ENCODE data around the gene ADAMTSL1.
A peak's percentile ranks its signal among the peaks of the same experiment; 100 is the strongest.

The ADAMTSL1 gene

GRCh38 chr9:18473652-18474279, at the start of gene ADAMTSL1:
Gene ADAMTSL1 (plus strand): TSS chr9:18474153. CDS start chr9:18474233, 80 bp downstream.
- Histone ChIP-seq H3K36me3 (ENCODE audit: insufficient read depth, low read length) (no peaks in the 10 kb centered on the region), H3K9me3 (ENCODE audit: control insufficient read depth, insufficient read depth, low read length) (no peaks in the 10 kb centered on the region), H3K9ac (ENCODE audit: low read depth, low read length) (peak within 1 kb of the TSS; percentile 40; the same call in 1 of the 2 replicates), H3K4me1 (ENCODE audit: insufficient read depth, low read length) (peaks cover 17% of the 10 kb centered on the region; the same call in 1 of the 2 replicates)

- H3K4me1 ChIP-seq (ENCODE audit: insufficient read depth, low read length) = no peaks in the 10 kb centered on the region
- no peaks in the 10 kb centered on the region for H3K9me3 ChIP-seq (ENCODE audit: control insufficient read depth, insufficient read depth, low read length)
- no peaks in the 10 kb centered on the region for H3K36me3 ChIP-seq (ENCODE audit: insufficient read depth, low read length)
- no peak overlapping the region for H3K9ac ChIP-seq (ENCODE audit: low read depth, low read length)
Measured at GRCh38 chr9:18427691-18428090, 46.3 kb upstream of the ADAMTSL1 start.

GRCh38 chr9:18428661-18429060, 45.3 kb upstream of the ADAMTSL1 start:
- H3K9ac ChIP-seq (ENCODE audit: low read depth, low read length) = no peak overlapping the region
- H3K36me3 ChIP-seq (ENCODE audit: insufficient read depth, low read length) = no peaks in the 10 kb centered on the region
- H3K9me3 ChIP-seq (ENCODE audit: control insufficient read depth, insufficient read depth, low read length) = no peaks in the 10 kb centered on the region
- H3K4me1 ChIP-seq (ENCODE audit: insufficient read depth, low read length) = no peaks in the 10 kb centered on the region

GRCh38 chr9:18429070-18429469, 44.9 kb upstream of the ADAMTSL1 start:
- no peak overlapping the region for H3K9ac ChIP-seq (ENCODE audit: low read depth, low read length)
- no peaks in the 10 kb centered on the region for H3K4me1 ChIP-seq (ENCODE audit: insufficient read depth, low read length)
- H3K36me3 ChIP-seq (ENCODE audit: insufficient read depth, low read length) = no peaks in the 10 kb centered on the region
- no peaks in the 10 kb centered on the region for H3K9me3 ChIP-seq (ENCODE audit: control insufficient read depth, insufficient read depth, low read length)

- Histone ChIP-seq H3K9ac (ENCODE audit: low read depth, low read length) (no peak overlapping the region), H3K4me1 (ENCODE audit: insufficient read depth, low read length) (no peaks in the 10 kb centered on the region; the same call in 1 of the 2 replicates), H3K9me3 (ENCODE audit: control insufficient read depth, insufficient read depth, low read length) (no peaks in the 10 kb centered on the region), H3K36me3 (ENCODE audit: insufficient read depth, low read length) (no peaks in the 10 kb centered on the region)
Measured at GRCh38 chr9:18433620-18434019, 40.3 kb upstream of the ADAMTSL1 start.

- no peaks in the 10 kb centered on the region; the same call in 1 of the 2 replicates for H3K4me1 ChIP-seq (ENCODE audit: insufficient read depth, low read length)
- H3K9ac ChIP-seq (ENCODE audit: low read depth, low read length) = peak overlapping the region; percentile 5; the same call in 1 of the 2 replicates
- H3K36me3 ChIP-seq (ENCODE audit: insufficient read depth, low read length) = no peaks in the 10 kb centered on the region
- H3K9me3 ChIP-seq (ENCODE audit: control insufficient read depth, insufficient read depth, low read length) = no peaks in the 10 kb centered on the region
Measured at GRCh38 chr9:18437315-18438201, 36.4 kb upstream of the ADAMTSL1 start.

- Histone ChIP-seq H3K4me1 (ENCODE audit: insufficient read depth, low read length) (peaks cover 3% of the 10 kb centered on the region), H3K9ac (ENCODE audit: low read depth, low read length) (peak overlapping the region; percentile 5; the same call in 1 of the 2 replicates), H3K9me3 (ENCODE audit: control insufficient read depth, insufficient read depth, low read length) (no peaks in the 10 kb centered on the region), H3K36me3 (ENCODE audit: insufficient read depth, low read length) (no peaks in the 10 kb centered on the region)
Measured at GRCh38 chr9:18438300-18438925, 35.5 kb upstream of the ADAMTSL1 start.

- Histone ChIP-seq H3K4me1 (ENCODE audit: insufficient read depth, low read length) (peaks cover 3% of the 10 kb centered on the region), H3K9me3 (ENCODE audit: control insufficient read depth, insufficient read depth, low read length) (no peaks in the 10 kb centered on the region), H3K9ac (ENCODE audit: low read depth, low read length) (peak overlapping the region; percentile 1; the same call in 1 of the 2 replicates), H3K36me3 (ENCODE audit: insufficient read depth, low read length) (no peaks in the 10 kb centered on the region)
Measured at GRCh38 chr9:18438951-18439350, 35.0 kb upstream of the ADAMTSL1 start.

GRCh38 chr9:18441261-18441660, 32.7 kb upstream of the ADAMTSL1 start:
- Histone ChIP-seq H3K9me3 (ENCODE audit: control insufficient read depth, insufficient read depth, low read length) (no peaks in the 10 kb centered on the region), H3K4me1 (ENCODE audit: insufficient read depth, low read length) (peaks cover 3% of the 10 kb centered on the region), H3K9ac (ENCODE audit: low read depth, low read length) (no peak overlapping the region), H3K36me3 (ENCODE audit: insufficient read depth, low read length) (no peaks in the 10 kb centered on the region)

- Histone ChIP-seq H3K4me1 (ENCODE audit: insufficient read depth, low read length) (peaks cover 3% of the 10 kb centered on the region; the same call in 1 of the 2 replicates), H3K9ac (ENCODE audit: low read depth, low read length) (no peak overlapping the region), H3K9me3 (ENCODE audit: control insufficient read depth, insufficient read depth, low read length) (no peaks in the 10 kb centered on the region), H3K36me3 (ENCODE audit: insufficient read depth, low read length) (no peaks in the 10 kb centered on the region)
Measured at GRCh38 chr9:18442629-18443491, 31.1 kb upstream of the ADAMTSL1 start.

GRCh38 chr9:18447131-18447530, 26.8 kb upstream of the ADAMTSL1 start:
- H3K36me3 ChIP-seq (ENCODE audit: insufficient read depth, low read length) = no peaks in the 10 kb centered on the region
- H3K9ac ChIP-seq (ENCODE audit: low read depth, low read length) = no peak overlapping the region
- H3K9me3 ChIP-seq (ENCODE audit: control insufficient read depth, insufficient read depth, low read length) = no peaks in the 10 kb centered on the region
- H3K4me1 ChIP-seq (ENCODE audit: insufficient read depth, low read length) = peaks cover 3% of the 10 kb centered on the region; the same call in 1 of the 2 replicates

- Histone ChIP-seq H3K9me3 (ENCODE audit: control insufficient read depth, insufficient read depth, low read length) (no peaks in the 10 kb centered on the region), H3K9ac (ENCODE audit: low read depth, low read length) (no peak overlapping the region), H3K36me3 (ENCODE audit: insufficient read depth, low read length) (no peaks in the 10 kb centered on the region), H3K4me1 (ENCODE audit: insufficient read depth, low read length) (peaks cover 3% of the 10 kb centered on the region; the same call in 1 of the 2 replicates)
Measured at GRCh38 chr9:18447541-18447940, 26.4 kb upstream of the ADAMTSL1 start.

GRCh38 chr9:18448101-18448500, 25.9 kb upstream of the ADAMTSL1 start:
- H3K36me3 ChIP-seq (ENCODE audit: insufficient read depth, low read length) = no peaks in the 10 kb centered on the region
- no peak overlapping the region for H3K9ac ChIP-seq (ENCODE audit: low read depth, low read length)
- H3K4me1 ChIP-seq (ENCODE audit: insufficient read depth, low read length) = no peaks in the 10 kb centered on the region
- no peaks in the 10 kb centered on the region for H3K9me3 ChIP-seq (ENCODE audit: control insufficient read depth, insufficient read depth, low read length)

GRCh38 chr9:18451406-18451805, 22.5 kb upstream of the ADAMTSL1 start:
- no peaks in the 10 kb centered on the region for H3K36me3 ChIP-seq (ENCODE audit: insufficient read depth, low read length)
- no peaks in the 10 kb centered on the region for H3K9me3 ChIP-seq (ENCODE audit: control insufficient read depth, insufficient read depth, low read length)
- H3K9ac ChIP-seq (ENCODE audit: low read depth, low read length) = no peak overlapping the region
- no peaks in the 10 kb centered on the region for H3K4me1 ChIP-seq (ENCODE audit: insufficient read depth, low read length)
